Muscle of leg (tissue), 11 donors: ENCODE measurements around the gene COL15A1. TPM values are rescaled to one million over a fixed set of nuclear protein-coding genes. Genes with fewer than 3 reads are reported as not detected.

Source experiments
- DNase-seq: peaks from one replicate; pipeline ENCODE4 v3.0.0; 2013
- H3K27ac ChIP-seq: one replicate; pipeline ENCODE4 v1.5.1; 2013; ENCODE audit warnings: mild to moderate bottlenecking, low read length, control low read depth
- H3K27me3 ChIP-seq: one replicate; pipeline ENCODE4 v1.6.1; 2013; ENCODE audit warnings: low read length; ENCODE audit not compliant: control insufficient read depth, insufficient read depth
- H3K36me3 ChIP-seq: one replicate; pipeline ENCODE4 v1.6.1; 2013; ENCODE audit warnings: low read length; ENCODE audit not compliant: control insufficient read depth, insufficient read depth
- H3K4me1 ChIP-seq: one replicate; pipeline ENCODE4 v1.6.1; 2013; ENCODE audit warnings: low read length; ENCODE audit not compliant: control insufficient read depth, insufficient read depth
- H3K4me3 ChIP-seq: one replicate; pipeline ENCODE4 v1.5.1; 2013; ENCODE audit warnings: low read length, control low read depth
- H3K9me3 ChIP-seq: replicated peaks from 2 replicates; pipeline ENCODE4 v1.6.1; 2013; ENCODE audit warnings: low read depth, low read length; ENCODE audit not compliant: control insufficient read depth
- WGBS: methylation state at CpG from one replicate; pipeline ENCODE4 v1.1.5; 2013; ENCODE audit warnings: missing lambda C conversion rate; ENCODE audit not compliant: insufficient coverage; 5-methylcytosine and 5-hydroxymethylcytosine counted together
- polyA plus RNA-seq, 8 donors: library from polyadenylated mRNA; unstranded; fragments of 120-200 nt; gene quantifications; one replicate each; pipeline versions ENCODE4 v1.2.1 to v1.2.3, GENCODE V29; 2013; ENCODE audit warnings: inconsistent platforms in 1 of 8, low replicate concordance in 1 of 8; ENCODE audit not compliant: insufficient read length in 8 of 8, insufficient read depth in 1 of 8
- total RNA-seq: library from RNA; stranded (reverse); fragments of 120-200 nt; gene quantifications from one replicate; pipeline ENCODE4 v1.2.4, GENCODE V29; 2013

The COL15A1 gene
- total and polyA plus RNA-seq, 9 donors = 169 to 259 (median 197) TPM

DNA sequence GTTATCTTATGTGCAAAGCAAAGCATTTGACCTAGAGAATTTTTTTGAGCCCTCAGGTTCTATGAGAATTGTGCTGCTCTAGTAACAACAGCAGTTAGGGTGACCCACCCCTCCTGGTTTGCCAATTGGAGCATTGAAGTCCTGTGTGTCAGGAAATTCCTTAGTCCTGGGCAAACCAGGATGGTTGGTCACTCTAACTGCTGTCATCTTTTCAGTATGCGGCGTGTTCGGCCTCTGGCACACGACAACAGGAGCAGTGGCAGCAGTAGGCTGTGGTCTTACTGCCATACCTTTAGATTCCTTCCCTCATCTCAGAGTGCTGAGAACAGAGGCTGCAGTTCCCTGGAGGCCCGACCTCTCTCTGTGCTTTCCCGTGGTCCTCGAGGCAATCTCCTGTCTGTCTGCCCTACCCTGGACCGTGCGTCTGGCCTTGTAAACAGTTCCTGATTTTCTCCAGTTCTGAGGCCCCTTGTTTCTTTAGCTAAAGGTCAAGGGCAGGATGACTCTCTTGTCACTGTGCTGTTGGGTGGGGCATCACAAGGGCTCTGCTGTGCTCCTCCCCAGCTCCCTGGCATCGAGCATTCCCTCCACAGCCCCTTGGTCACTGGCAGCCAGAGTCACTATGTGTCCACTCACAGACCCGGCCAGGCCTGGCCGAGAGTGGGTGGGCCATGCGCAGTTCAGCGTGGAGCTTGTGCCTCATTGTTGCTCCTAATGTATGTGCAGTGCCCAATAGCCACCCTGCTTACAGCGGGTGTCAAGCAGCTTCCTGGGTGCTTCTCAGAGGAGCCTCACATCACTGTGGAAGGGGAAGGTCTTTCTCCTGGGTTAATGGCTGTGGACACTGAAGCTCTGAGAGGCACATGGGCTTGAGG lies 18.5 kb upstream of the COL15A1 start:
- H3K27ac ChIP-seq = no peak overlapping the region
- no peaks in the 10 kb centered on the region for H3K27me3 ChIP-seq
- no peaks in the 10 kb centered on the region for H3K9me3 ChIP-seq
- no peak overlapping the region for H3K4me3 ChIP-seq
- DNase-seq = no peak
- H3K36me3 ChIP-seq = no peaks in the 10 kb centered on the region
- WGBS = 74% methylated on average over 13 of the region's 15 CpGs
- peaks cover 3% of the 10 kb centered on the region for H3K4me1 ChIP-seq

DNA sequence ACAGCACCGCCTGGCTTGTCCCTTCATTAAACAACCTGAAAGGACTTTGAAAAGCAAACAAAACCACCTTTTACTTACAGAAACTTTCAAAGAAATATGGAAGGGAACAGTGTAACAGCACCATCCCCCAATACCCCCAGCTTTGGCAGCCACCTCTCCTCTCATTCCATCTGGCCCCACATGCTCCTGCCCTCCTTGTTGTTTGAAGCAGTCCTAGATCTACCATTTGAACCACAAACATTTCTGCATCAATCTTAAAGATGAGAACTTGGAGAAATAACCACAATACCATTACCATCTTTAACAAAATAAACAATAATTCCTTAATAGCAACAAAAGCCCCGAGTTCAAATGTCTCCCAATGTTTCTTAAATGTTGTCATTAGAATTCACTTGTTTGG lies 17.8 kb upstream of the COL15A1 start:
- no peak overlapping the region for H3K4me3 ChIP-seq
- DNase-seq = no peak
- 83% methylated on average over 1 of the region's 2 CpGs for WGBS
- H3K27me3 ChIP-seq = no peaks in the 10 kb centered on the region
- H3K27ac ChIP-seq = no peak overlapping the region
- no peaks in the 10 kb centered on the region for H3K36me3 ChIP-seq
- H3K4me1 ChIP-seq = peaks cover 3% of the 10 kb centered on the region
- H3K9me3 ChIP-seq = no peaks in the 10 kb centered on the region

DNA sequence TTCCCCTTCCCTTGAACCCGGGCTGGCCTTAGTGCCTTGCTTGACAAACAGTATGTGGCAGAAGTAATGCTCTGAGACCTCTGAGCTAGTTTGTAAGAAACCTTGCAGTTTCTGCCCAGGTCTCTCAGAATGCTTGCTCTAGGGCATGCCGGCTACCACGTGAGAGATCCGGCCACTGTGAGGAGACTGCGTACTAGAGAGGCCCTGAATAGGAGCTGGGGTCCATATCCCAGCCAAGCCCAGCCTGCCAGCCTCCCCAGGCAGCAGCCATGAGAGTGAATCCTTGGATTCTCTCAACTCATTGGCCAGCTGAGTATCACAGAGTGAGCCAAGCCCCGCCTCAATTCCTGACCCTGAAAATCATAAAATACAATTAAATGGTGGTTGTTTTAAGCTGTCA lies 16.0 kb upstream of the COL15A1 start:
- no CpG with 5 or more reads among the region's 6 CpGs for WGBS
- Histone ChIP-seq H3K9me3 (no peaks in the 10 kb centered on the region), H3K27ac (no peak overlapping the region), H3K4me1 (peaks cover 8% of the 10 kb centered on the region), H3K36me3 (no peaks in the 10 kb centered on the region), H3K27me3 (no peaks in the 10 kb centered on the region), H3K4me3 (no peak overlapping the region)
- DNase-seq = no peak

DNA sequence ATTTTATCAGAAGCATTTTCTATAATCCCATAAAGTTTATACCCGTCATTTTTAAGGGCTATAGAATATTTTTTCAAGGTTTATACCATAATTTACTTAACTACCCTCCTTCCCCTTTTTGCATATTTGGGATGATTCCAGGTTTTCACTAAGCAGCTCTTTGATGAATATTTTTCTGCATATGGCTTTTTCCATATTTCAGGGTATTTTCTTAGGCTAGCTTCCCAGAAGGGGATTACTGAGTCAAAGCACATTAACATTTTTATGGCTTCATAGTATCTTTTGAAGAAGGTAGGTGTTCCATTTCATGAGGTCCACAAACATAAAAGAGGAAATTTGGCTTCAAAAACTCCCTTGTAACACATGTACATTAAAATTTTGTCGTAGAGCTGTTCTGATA lies 14.6 kb upstream of the COL15A1 start:
- peak; percentile 62 for DNase-seq
- no peaks in the 10 kb centered on the region for H3K27me3 ChIP-seq
- H3K4me1 ChIP-seq = peaks cover 8% of the 10 kb centered on the region
- H3K9me3 ChIP-seq = no peaks in the 10 kb centered on the region
- H3K4me3 ChIP-seq = no peak overlapping the region
- H3K27ac ChIP-seq = no peak overlapping the region
- H3K36me3 ChIP-seq = no peaks in the 10 kb centered on the region
- WGBS = no CpG with 5 or more reads among the region's 2 CpGs

DNA sequence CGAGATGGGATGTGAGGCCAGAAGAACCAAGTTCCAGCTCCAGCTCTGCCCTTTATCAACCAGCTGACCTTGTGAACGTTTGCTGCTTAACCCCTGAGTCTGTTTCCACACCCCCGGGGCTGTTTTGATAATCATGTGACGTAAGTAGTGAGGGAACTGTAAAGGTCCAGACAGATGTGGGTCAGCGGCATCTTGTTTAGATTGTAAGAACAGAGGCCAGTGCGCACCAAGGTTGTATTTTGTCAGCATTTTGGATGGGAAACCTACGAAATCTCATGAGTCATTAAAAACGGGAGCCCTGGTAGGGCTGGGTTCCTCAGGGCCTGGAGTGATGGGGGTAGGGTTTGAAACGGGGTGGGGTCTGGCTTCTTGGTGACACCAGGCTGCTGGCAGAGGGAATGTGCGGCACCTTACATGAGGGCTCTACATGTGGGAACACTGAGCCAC lies 13.8 kb upstream of the COL15A1 start:
- Histone ChIP-seq H3K27ac (no peak overlapping the region), H3K4me3 (no peak overlapping the region), H3K4me1 (peaks cover 8% of the 10 kb centered on the region), H3K36me3 (no peaks in the 10 kb centered on the region), H3K9me3 (no peaks in the 10 kb centered on the region), H3K27me3 (no peaks in the 10 kb centered on the region)
- WGBS = 71% methylated on average over 8 of the region's 10 CpGs
- no peak for DNase-seq

DNA sequence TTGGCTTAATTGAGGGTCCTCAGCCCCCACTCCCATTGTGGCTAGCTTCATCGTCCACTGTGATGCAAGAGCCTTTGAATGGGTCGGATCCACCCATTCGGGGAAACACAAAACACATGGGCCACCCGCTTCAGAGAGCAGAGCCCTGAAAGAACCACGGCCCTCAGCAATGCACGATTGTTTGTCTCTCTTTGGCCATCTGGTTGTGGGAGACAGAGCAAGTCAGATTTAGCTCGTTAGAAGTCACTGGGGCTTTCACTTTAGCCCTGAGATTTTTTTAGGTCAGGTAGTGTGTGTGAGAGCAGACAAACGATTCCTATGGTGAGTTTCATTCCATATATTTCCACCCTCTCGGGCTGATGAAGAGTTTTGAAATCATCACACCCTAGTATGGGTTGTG lies 12.9 kb upstream of the COL15A1 start:
- Histone ChIP-seq H3K9me3 (no peaks in the 10 kb centered on the region), H3K27me3 (no peaks in the 10 kb centered on the region), H3K4me1 (peaks cover 16% of the 10 kb centered on the region), H3K4me3 (no peak overlapping the region), H3K36me3 (no peaks in the 10 kb centered on the region), H3K27ac (no peak overlapping the region)
- DNase-seq = no peak
- WGBS = 79% methylated on average over 7 of the region's 9 CpGs

DNA sequence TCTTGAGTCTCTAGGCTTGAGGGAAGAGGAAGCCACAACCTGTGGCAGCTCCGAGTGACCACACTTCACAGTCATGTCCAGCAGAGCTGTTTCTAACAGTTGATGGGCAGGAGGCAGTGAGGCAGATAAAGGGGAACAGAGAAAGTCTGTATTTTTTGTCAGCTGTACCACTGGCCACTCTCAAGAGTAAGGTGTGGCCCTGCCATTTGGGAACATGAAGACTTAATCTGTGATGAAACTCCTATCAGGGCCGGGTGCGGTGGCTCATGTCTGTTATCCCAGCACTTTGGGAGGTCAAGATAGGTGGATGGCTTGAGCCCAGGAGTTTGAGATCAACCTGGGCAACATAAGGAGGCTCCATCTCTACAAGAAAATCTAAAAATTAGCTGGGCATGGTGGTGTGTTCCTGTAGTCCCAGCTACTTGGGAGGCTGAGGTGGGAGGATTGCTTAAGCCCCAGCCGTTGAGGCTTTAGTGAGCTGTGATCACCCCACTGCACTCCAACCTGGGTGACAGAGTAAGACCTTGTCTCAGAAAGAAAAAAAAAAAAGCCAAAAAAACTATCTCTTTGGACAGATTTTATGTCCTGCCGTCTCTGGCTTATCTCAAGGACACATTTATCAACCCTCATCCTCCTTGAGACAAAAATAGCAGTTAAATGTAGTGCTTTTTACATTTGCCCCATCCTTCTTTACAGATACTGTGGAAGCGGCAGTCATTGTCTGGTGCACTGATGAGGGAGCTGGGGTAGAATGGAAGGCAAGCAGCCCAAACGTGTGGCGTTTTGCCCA lies 11.9 kb upstream of the COL15A1 start:
- no peak overlapping the region for H3K4me3 ChIP-seq
- H3K27ac ChIP-seq = no peak overlapping the region
- H3K9me3 ChIP-seq = no peaks in the 10 kb centered on the region
- H3K4me1 ChIP-seq = peaks cover 22% of the 10 kb centered on the region
- H3K36me3 ChIP-seq = no peaks in the 10 kb centered on the region
- WGBS = 100% methylated on average over 3 of the region's 8 CpGs
- no peak for DNase-seq
- H3K27me3 ChIP-seq = no peaks in the 10 kb centered on the region

DNA sequence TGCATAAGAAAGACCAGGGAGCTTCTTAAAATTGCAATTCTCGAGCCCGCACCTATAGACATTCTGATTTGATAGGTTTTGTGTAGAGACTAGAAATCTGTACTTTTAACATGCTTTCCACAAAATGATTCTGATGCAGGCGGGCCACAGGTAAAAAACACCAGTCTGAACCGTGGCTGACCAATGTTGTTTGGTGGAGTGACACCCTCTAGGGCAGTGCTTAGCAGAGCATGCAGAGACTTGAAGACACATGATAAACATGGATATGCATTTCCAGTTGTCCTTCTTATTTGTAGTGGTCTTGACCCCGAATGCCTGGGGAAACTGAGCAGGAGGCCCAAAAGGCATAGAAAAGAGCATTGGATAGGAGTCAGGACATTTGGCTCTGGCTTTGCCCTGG lies 10.5 kb upstream of the COL15A1 start:
- 100% methylated on average over 2 of the region's 5 CpGs for WGBS
- Histone ChIP-seq H3K27me3 (peaks cover 2% of the 10 kb centered on the region), H3K9me3 (no peaks in the 10 kb centered on the region), H3K4me3 (no peak overlapping the region), H3K36me3 (no peaks in the 10 kb centered on the region), H3K27ac (no peak overlapping the region), H3K4me1 (peaks cover 19% of the 10 kb centered on the region)
- DNase-seq = no peak

DNA sequence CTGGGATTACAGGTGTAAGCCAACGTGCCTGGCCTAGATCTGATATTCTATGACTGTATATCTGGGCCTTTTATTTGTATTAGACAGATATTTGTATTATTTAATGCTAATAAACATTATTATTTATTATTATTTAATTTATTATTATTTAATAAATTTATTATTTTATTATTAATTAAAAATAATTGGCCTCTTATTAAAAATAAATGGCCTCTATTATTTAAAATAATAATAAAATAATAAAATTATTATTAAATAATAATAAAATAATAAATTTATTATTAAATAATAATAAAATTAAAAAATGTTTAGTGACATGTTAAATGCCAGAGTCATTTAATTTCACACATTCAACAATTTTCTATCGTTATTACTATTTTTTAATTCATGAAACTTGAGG lies 9.8 kb upstream of the COL15A1 start:
- no peaks in the 10 kb centered on the region for H3K36me3 ChIP-seq
- no peaks in the 10 kb centered on the region for H3K9me3 ChIP-seq
- H3K4me1 ChIP-seq = peaks cover 23% of the 10 kb centered on the region
- WGBS = 88% methylated on average over 1 of the region's 2 CpGs
- no peak for DNase-seq
- peaks cover 2% of the 10 kb centered on the region for H3K27me3 ChIP-seq
- H3K4me3 ChIP-seq = no peak overlapping the region
- no peak overlapping the region for H3K27ac ChIP-seq

DNA sequence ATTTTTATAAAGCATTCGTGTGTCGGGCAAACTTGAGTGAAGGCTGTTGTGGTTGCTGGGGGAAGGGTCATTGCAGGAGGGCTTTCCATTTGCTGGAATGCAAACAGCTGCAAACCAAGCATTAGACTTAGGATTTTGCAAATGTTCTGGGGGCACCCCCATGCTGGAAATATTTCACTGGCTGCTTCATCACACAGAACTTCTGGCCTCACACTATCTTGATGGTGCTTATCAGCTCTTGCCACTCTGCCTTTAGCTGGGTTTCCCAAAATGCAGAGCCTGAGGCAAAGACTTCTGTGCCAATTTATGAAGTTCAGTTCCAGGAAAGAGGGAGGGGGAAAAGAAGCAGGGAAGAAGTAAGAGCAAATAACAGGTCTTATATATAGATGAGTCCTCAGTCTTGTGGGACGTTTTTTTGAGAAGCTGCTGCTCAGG lies 8.6 kb upstream of the COL15A1 start:
- H3K9me3 ChIP-seq = no peaks in the 10 kb centered on the region
- H3K27ac ChIP-seq = peak overlapping the region; percentile 47
- peaks cover 2% of the 10 kb centered on the region for H3K27me3 ChIP-seq
- WGBS = no CpG with 5 or more reads among the region's 3 CpGs
- peak; percentile 54 for DNase-seq
- H3K36me3 ChIP-seq = no peaks in the 10 kb centered on the region
- no peak overlapping the region for H3K4me3 ChIP-seq
- peaks cover 29% of the 10 kb centered on the region for H3K4me1 ChIP-seq
